ENCODE results near the gene CNNM2.

DNA sequence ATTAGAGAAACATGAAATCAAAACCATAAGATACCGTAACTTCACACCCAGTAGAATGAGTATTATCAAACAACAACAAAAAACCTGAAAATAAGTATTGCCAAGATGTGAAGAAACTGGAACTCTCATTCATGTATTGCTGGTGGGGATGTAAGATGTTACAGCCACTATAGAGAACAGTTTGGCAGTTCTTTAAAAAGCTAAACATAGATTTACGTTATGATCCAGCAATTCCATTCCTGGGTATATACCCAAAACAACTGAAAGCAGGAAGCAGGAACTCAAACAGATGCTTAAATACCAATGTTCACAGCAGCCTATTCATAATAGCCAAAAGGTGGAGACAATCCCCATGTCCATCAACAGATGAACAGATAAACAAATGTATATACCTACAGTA is 202.5 kb downstream of the CNNM2 start:
- TF ChIP-seq, protein P1, sequence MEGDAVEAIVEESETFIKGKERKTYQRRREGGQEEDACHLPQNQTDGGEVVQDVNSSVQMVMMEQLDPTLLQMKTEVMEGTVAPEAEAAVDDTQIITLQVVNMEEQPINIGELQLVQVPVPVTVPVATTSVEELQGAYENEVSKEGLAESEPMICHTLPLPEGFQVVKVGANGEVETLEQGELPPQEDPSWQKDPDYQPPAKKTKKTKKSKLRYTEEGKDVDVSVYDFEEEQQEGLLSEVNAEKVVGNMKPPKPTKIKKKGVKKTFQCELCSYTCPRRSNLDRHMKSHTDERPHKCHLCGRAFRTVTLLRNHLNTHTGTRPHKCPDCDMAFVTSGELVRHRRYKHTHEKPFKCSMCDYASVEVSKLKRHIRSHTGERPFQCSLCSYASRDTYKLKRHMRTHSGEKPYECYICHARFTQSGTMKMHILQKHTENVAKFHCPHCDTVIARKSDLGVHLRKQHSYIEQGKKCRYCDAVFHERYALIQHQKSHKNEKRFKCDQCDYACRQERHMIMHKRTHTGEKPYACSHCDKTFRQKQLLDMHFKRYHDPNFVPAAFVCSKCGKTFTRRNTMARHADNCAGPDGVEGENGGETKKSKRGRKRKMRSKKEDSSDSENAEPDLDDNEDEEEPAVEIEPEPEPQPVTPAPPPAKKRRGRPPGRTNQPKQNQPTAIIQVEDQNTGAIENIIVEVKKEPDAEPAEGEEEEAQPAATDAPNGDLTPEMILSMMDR (conservative IDR thresholded peaks at IDR 0.05; ENCODE audit: low read depth, low read length) = no peak
- TF ChIP-seq EZH2phosphoT487 (IDR thresholded peaks at IDR 0.05; ENCODE audit: borderline replicate concordance, low read length) = no peak
- no peak for TF ChIP-seq EZH2 (IDR thresholded peaks at IDR 0.05; ENCODE audit: low read length, unreplicated experiment)
